ENCODE data around the gene CNPY3. TPM values are rescaled to one million over a fixed set of nuclear protein-coding genes. Genes with fewer than 3 reads are reported as not detected.

The CNPY3 gene
- total RNA-seq, 1 donor, result 33.3 TPM

- Histone ChIP-seq H4K20me1 (ENCODE audit: insufficient read depth, low read length) (peaks cover 6% of the 10 kb centered on the region), H3K4me2 (ENCODE audit: insufficient read depth, low read length) (no peak overlapping the region), H3K4me1 (ENCODE audit: insufficient read depth, low read length) (peaks cover 12% of the 10 kb centered on the region), H3K27ac (ENCODE audit: low read depth, low read length) (no peak overlapping the region), H3K4me3 (ENCODE audit: insufficient read depth, low read length) (no peak overlapping the region), H3K79me2 (ENCODE audit: insufficient read depth, low read length) (peaks cover 46% of the 10 kb centered on the region), H3K27me3 (ENCODE audit: insufficient read depth, low read length) (no peaks in the 10 kb centered on the region), H3K36me3 (ENCODE audit: insufficient read depth, low read length) (peaks cover 21% of the 10 kb centered on the region), H3K9me3 (ENCODE audit: low read depth, low read length) (no peaks in the 10 kb centered on the region), H2AFZ (ENCODE audit: low read length) (no peak overlapping the region)
- no peak for DNase-seq (ENCODE audit: insufficient read length, low spot score, missing footprints)
- TF ChIP-seq, protein P1, sequence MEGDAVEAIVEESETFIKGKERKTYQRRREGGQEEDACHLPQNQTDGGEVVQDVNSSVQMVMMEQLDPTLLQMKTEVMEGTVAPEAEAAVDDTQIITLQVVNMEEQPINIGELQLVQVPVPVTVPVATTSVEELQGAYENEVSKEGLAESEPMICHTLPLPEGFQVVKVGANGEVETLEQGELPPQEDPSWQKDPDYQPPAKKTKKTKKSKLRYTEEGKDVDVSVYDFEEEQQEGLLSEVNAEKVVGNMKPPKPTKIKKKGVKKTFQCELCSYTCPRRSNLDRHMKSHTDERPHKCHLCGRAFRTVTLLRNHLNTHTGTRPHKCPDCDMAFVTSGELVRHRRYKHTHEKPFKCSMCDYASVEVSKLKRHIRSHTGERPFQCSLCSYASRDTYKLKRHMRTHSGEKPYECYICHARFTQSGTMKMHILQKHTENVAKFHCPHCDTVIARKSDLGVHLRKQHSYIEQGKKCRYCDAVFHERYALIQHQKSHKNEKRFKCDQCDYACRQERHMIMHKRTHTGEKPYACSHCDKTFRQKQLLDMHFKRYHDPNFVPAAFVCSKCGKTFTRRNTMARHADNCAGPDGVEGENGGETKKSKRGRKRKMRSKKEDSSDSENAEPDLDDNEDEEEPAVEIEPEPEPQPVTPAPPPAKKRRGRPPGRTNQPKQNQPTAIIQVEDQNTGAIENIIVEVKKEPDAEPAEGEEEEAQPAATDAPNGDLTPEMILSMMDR (IDR thresholded peaks at IDR 0.05; ENCODE audit: extremely low read depth, low read depth, low read length), result no peak
Observed at GRCh38 chr6:42933205-42933604, 3.9 kb downstream of the CNPY3 start.

DNA sequence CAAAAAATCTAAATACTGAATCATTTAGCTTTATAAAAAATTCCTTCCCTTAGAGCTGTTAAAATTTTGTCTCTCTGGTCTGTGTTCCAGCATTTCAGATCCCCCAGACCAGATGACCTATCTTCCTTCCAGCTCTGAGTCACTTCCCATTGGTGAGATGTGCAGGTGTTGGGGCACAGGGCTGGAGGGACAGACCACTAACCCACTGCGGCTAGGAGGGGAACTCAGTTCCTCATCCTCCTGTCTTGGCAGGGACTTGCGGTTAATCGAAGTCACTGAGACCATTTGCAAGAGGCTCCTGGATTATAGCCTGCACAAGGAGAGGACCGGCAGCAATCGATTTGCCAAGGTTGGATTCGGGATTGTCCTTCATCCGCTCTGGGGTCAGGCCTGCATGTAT is 6.0 kb downstream of the CNPY3 start:
- Histone ChIP-seq H3K27ac (ENCODE audit: low read depth, low read length) (no peak overlapping the region), H2AFZ (ENCODE audit: low read length) (no peak overlapping the region), H3K4me2 (ENCODE audit: insufficient read depth, low read length) (no peak overlapping the region), H3K27me3 (ENCODE audit: insufficient read depth, low read length) (no peaks in the 10 kb centered on the region), H3K36me3 (ENCODE audit: insufficient read depth, low read length) (peaks cover 25% of the 10 kb centered on the region), H3K9me3 (ENCODE audit: low read depth, low read length) (no peaks in the 10 kb centered on the region), H3K79me2 (ENCODE audit: insufficient read depth, low read length) (peaks cover 45% of the 10 kb centered on the region), H3K4me3 (ENCODE audit: insufficient read depth, low read length) (no peak overlapping the region), H3K4me1 (ENCODE audit: insufficient read depth, low read length) (peaks cover 9% of the 10 kb centered on the region), H4K20me1 (ENCODE audit: insufficient read depth, low read length) (peaks cover 6% of the 10 kb centered on the region)
- TF ChIP-seq, protein P1 (IDR thresholded peaks at IDR 0.05; ENCODE audit: extremely low read depth, low read depth, low read length), result no peak
- peak; percentile 30 for DNase-seq (ENCODE audit: insufficient read length, low spot score, missing footprints)

DNA sequence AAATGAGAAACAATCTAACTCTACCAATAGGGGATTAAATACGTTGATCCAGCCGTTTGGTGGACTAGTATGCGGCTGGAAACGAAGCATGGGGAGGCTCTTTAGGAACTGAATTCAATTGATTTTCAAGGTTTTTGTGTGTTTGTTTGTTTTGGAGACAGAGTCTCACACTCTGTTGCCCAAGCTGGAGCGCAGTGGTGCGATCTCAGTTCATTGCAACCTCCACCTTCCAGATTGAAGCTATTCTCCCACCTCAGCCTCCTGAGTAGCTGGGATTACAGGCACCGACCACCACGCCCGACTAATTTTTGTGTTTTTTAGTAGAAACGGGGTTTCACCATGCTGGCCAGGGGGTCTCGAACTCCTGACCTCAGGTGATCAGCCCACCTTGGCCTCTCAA is 7.1 kb downstream of the CNPY3 start:
- Histone ChIP-seq H4K20me1 (ENCODE audit: insufficient read depth, low read length) (peaks cover 6% of the 10 kb centered on the region), H2AFZ (ENCODE audit: low read length) (no peak overlapping the region), H3K36me3 (ENCODE audit: insufficient read depth, low read length) (peaks cover 25% of the 10 kb centered on the region), H3K27ac (ENCODE audit: low read depth, low read length) (no peak overlapping the region), H3K4me2 (ENCODE audit: insufficient read depth, low read length) (no peak overlapping the region), H3K9me3 (ENCODE audit: low read depth, low read length) (no peaks in the 10 kb centered on the region), H3K27me3 (ENCODE audit: insufficient read depth, low read length) (no peaks in the 10 kb centered on the region), H3K4me1 (ENCODE audit: insufficient read depth, low read length) (no peaks in the 10 kb centered on the region), H3K4me3 (ENCODE audit: insufficient read depth, low read length) (no peak overlapping the region), H3K79me2 (ENCODE audit: insufficient read depth, low read length) (peaks cover 34% of the 10 kb centered on the region)
- TF ChIP-seq, protein P1 (IDR thresholded peaks at IDR 0.05; ENCODE audit: extremely low read depth, low read depth, low read length), result no peak
- DNase-seq (ENCODE audit: insufficient read length, low spot score, missing footprints), result no peak

DNA sequence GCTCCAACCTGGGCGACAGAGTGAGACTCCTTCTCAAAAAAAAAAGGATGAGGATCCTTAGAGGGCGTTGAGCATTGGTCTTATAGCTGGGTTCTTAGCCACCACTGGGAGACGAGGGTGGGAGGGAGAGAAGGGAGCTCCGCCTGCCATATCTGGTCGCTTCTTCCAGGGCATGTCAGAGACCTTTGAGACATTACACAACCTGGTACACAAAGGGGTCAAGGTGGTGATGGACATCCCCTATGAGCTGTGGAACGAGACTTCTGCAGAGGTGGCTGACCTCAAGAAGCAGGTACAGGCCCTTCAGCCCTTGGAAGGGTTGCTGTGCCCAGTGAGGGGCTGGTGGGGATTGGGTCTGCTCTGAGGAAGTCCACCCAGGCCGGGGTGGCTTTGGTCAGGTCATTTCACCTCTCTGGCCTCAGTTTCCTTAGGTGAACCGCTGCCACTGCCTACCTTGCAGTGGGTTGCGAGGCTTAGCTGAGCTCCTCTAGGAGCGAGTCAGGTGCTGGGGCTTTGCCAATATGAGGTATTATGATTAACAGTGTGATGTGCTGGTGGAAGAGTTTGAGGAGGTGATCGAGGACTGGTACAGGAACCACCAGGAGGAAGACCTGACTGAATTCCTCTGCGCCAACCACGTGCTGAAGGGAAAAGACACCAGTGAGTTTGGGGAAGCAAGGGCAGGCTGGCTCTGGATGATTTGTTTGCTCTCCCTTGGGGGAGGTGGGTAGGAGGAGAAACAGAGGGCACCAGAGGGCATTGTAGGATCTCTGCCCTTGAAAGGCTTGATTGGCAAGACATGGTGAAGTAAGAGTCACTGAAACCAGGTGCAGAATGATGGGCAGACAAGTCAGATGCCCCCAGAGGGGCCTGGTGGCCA is 8.5 kb downstream of the CNPY3 start:
- Histone ChIP-seq H3K4me1 (ENCODE audit: insufficient read depth, low read length) (no peaks in the 10 kb centered on the region), H3K79me2 (ENCODE audit: insufficient read depth, low read length) (peaks cover 22% of the 10 kb centered on the region), H3K36me3 (ENCODE audit: insufficient read depth, low read length) (peaks cover 25% of the 10 kb centered on the region), H4K20me1 (ENCODE audit: insufficient read depth, low read length) (peaks cover 3% of the 10 kb centered on the region), H3K27me3 (ENCODE audit: insufficient read depth, low read length) (no peaks in the 10 kb centered on the region), H3K4me3 (ENCODE audit: insufficient read depth, low read length) (no peak overlapping the region), H2AFZ (ENCODE audit: low read length) (no peak overlapping the region), H3K27ac (ENCODE audit: low read depth, low read length) (no peak overlapping the region), H3K4me2 (ENCODE audit: insufficient read depth, low read length) (no peak overlapping the region), H3K9me3 (ENCODE audit: low read depth, low read length) (no peaks in the 10 kb centered on the region)
- TF ChIP-seq, protein P1 (IDR thresholded peaks at IDR 0.05; ENCODE audit: extremely low read depth, low read depth, low read length), result no peak
- peak; percentile 29 for DNase-seq (ENCODE audit: insufficient read length, low spot score, missing footprints)

Measured in osteoblast (primary cell).